AG09309 (cell line): Measurements from ENCODE around the gene SLC43A1.

ENCODE experiments used
- DNase-seq: peaks from one replicate; pipeline ENCODE4 v3.0.0-alpha.2; 2010; ENCODE audit warnings: low read depth
- H3K4me3 ChIP-seq: 2 replicates; pipeline ENCODE4 v1.5.1; 2011; ENCODE audit warnings: mild to moderate bottlenecking, low read depth, low read length, moderate library complexity; ENCODE audit not compliant: control insufficient read depth
- CTCF ChIP-seq: IDR thresholded peaks from 2 replicates; pipeline ENCODE4 v1.5.1; 2011; ENCODE audit warnings: mild to moderate bottlenecking, low read depth, low read length, inconsistent platforms; ENCODE audit not compliant: insufficient read depth, control insufficient read depth; ENCODE audit errors: missing control alignments

Gene SLC43A1

GRCh38 chr11:57466680-57467079, 48.8 kb downstream of the SLC43A1 start:
- H3K4me3 ChIP-seq: no peak overlapping the region
- peak; percentile 10 for TF ChIP-seq CTCF
- DNase-seq: no peak

- H3K4me3 ChIP-seq: no peak overlapping the region
- TF ChIP-seq CTCF: no peak
Measured at GRCh38 chr11:57464539-57465181, 50.8 kb downstream of the SLC43A1 start.

GRCh38 chr11:57463671-57464538, 51.6 kb downstream of the SLC43A1 start:
- no peak overlapping the region for H3K4me3 ChIP-seq
- TF ChIP-seq CTCF: no peak
- DNase-seq: no peak

More at GRCh38 chr11:57464539-57465181, 50.8 kb downstream of the SLC43A1 start:
- DNase-seq: no peak

GRCh38 chr11:57462597-57462996, 52.9 kb downstream of the SLC43A1 start:
- TF ChIP-seq CTCF: no peak
- no peak overlapping the region for H3K4me3 ChIP-seq

GRCh38 chr11:57461841-57462489, 53.5 kb downstream of the SLC43A1 start:
- no peak overlapping the region for H3K4me3 ChIP-seq
- DNase-seq: no peak
- no peak for TF ChIP-seq CTCF

More at GRCh38 chr11:57462597-57462996, 52.9 kb downstream of the SLC43A1 start:
- no peak for DNase-seq

- H3K4me3 ChIP-seq: peak overlapping the region; percentile 33
- TF ChIP-seq CTCF: no peak
- DNase-seq: no peak
Measured at GRCh38 chr11:57460758-57461749, 54.4 kb downstream of the SLC43A1 start.
